Measurements from ENCODE around the gene SPDYE6. TPM values are rescaled to one million over a fixed set of nuclear protein-coding genes. Genes with fewer than 3 reads are reported as not detected.

SPDYE6 gene
- total and polyA plus RNA-seq, 2 donors (not counting 1 experiment from before 2014, with no cell fraction given) = not detected

DNA sequence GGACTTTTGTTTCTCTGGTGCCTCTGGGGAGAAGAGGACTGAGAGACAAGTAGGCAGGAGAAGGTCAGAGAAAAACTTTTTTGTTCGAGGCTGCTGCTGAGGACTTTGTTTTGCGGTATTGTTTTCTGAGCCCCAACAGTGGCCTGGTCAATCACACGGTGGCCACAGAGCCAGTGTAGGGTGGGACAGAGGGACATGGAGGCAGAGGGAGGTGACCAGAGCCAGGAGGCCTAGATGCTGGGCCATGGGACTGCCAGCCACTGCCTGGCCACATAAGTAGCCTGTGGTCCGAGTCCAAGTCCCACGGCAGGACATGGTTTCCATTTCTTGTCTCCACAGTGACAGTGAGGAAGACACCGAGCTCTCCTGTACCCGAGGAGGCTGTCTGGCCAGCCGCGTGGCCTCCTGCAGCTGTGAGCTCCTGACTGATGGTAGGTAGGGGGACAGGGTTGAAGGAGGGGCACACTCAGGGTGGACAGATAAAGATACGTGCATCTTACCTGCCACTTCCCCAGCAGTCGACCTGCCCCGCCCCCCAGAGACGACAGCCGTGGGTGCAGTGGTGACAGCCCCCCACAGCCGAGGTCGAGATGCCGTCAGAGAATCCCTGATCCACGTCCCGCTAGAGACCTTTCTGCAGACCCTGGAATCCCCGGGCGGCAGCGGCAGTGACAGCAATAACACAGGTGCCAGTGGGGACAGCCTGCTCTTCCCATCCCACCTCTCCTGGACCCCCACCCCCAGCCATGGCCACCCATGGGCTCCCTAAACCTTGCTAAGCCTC, 42.1 kb downstream of the SPDYE6 start:
- Histone ChIP-seq H3K4me1 (ENCODE audit: control insufficient read depth in 2 of 2, insufficient read depth in 2 of 2, low read length in 2 of 2) (peaks cover 19 to 27% of the 10 kb centered on the region in 2 donors), H3K4me3 (ENCODE audit: control extremely low read depth in 1 of 5, extremely low read depth in 1 of 5, insufficient read depth in 1 of 5, low read depth in 2 of 5, low read length in 4 of 5) (no peak overlapping the region), H3K27ac (ENCODE audit: low read length in 2 of 2) (no peak overlapping the region), H3K79me2 (ENCODE audit: control insufficient read depth, insufficient read depth, low read length) (peaks cover 11% of the 10 kb centered on the region), H4K20me1 (ENCODE audit: control insufficient read depth, insufficient read depth, low read length, poor library complexity, severe bottlenecking) (no peaks in the 10 kb centered on the region), H2AFZ (ENCODE audit: insufficient read depth, low read depth, low read length, poor library complexity, severe bottlenecking) (no peak overlapping the region), H3K9me3 (ENCODE audit: control extremely low read depth in 1 of 3, control insufficient read depth in 2 of 3, insufficient read depth in 1 of 3, low read length in 2 of 3) (no peaks in the 10 kb centered on the region), H3K27me3 (replicated peaks in 1 of 4; ENCODE audit: control extremely low read depth in 1 of 4, control insufficient read depth in 3 of 4, insufficient read depth in 4 of 4, low read length in 3 of 4) (no peaks in the 10 kb centered on the region), H3K4me2 (replicated peaks; ENCODE audit: low read depth, low read length, poor library complexity, severe bottlenecking) (no peak overlapping the region), H3K36me3 (replicated peaks in 1 of 2; ENCODE audit: control extremely low read depth in 1 of 2, control insufficient read depth in 1 of 2, extremely low read depth in 1 of 2, insufficient read depth in 2 of 2, low read length in 1 of 2) (peaks cover 5 to 59% of the 10 kb centered on the region in 2 experiments), H3K9ac (ENCODE audit: low read length) (no peak overlapping the region)
- H3K9me3 Mint-ChIP-seq (ENCODE audit: insufficient read depth) = no peaks in the 10 kb centered on the region
- CTCF ChIA-PET = interaction anchor here (1.7 kb wide), 2 partner anchors 8 to 35 kb away, joined by 5 to 6 read pairs; no protein-coding TSS in a partner anchor
- TF ChIP-seq EZH2 (IDR thresholded peaks at IDR 0.05; ENCODE audit: borderline replicate concordance, insufficient read depth, low read depth, low read length, poor library complexity, severe bottlenecking) = no peak
- no peak for TF ChIP-seq CTCF (IDR thresholded peaks at IDR 0.05)
- no peak overlapping the region for H3K4me3 Mint-ChIP-seq
- ATAC-seq (ENCODE audit: low read depth) (no peak), DNase-seq (no peak)
- H3K4me1 Mint-ChIP-seq = peaks cover 26% of the 10 kb centered on the region
- intact Hi-C loops (cut with micrococcal nuclease) = no loop called here
- WGBS (ENCODE audit: insufficient coverage) = 98% methylated on average over 21 of the region's 22 CpGs
- H3K27ac Mint-ChIP-seq = peak overlapping the region; percentile 37
- no peaks in the 10 kb centered on the region for H3K27me3 Mint-ChIP-seq
- POLR2A ChIA-PET = interaction anchor here (1.2 kb wide), 1 partner anchor 33 kb away, joined by 6 read pairs; no protein-coding TSS in a partner anchor

GRCh38 chr7:102312317-102312716, 43.9 kb downstream of the SPDYE6 start:
- Histone ChIP-seq H3K79me2 (ENCODE audit: control insufficient read depth, insufficient read depth, low read length) (peaks cover 28% of the 10 kb centered on the region), H2AFZ (ENCODE audit: insufficient read depth, low read depth, low read length, poor library complexity, severe bottlenecking) (no peak overlapping the region), H3K4me1 (ENCODE audit: control insufficient read depth in 2 of 2, insufficient read depth in 2 of 2, low read length in 2 of 2) (peaks cover 35 to 45% of the 10 kb centered on the region in 2 donors), H3K9ac (ENCODE audit: low read length) (no peak overlapping the region), H3K4me3 (ENCODE audit: control extremely low read depth in 1 of 5, extremely low read depth in 1 of 5, insufficient read depth in 1 of 5, low read depth in 2 of 5, low read length in 4 of 5) (no peak overlapping the region), H3K4me2 (replicated peaks; ENCODE audit: low read depth, low read length, poor library complexity, severe bottlenecking) (peak overlapping the region; percentile 50), H3K27ac (ENCODE audit: low read length in 2 of 2) (peak overlapping the region in 1 of 2 donors; percentile 24), H4K20me1 (ENCODE audit: control insufficient read depth, insufficient read depth, low read length, poor library complexity, severe bottlenecking) (no peaks in the 10 kb centered on the region), H3K36me3 (replicated peaks in 1 of 2; ENCODE audit: control extremely low read depth in 1 of 2, control insufficient read depth in 1 of 2, extremely low read depth in 1 of 2, insufficient read depth in 2 of 2, low read length in 1 of 2) (peaks cover 2 to 55% of the 10 kb centered on the region in 2 experiments), H3K27me3 (replicated peaks in 1 of 4; ENCODE audit: control extremely low read depth in 1 of 4, control insufficient read depth in 3 of 4, insufficient read depth in 4 of 4, low read length in 3 of 4) (no peaks in the 10 kb centered on the region), H3K9me3 (ENCODE audit: control extremely low read depth in 1 of 3, control insufficient read depth in 2 of 3, insufficient read depth in 1 of 3, low read length in 2 of 3) (no peaks in the 10 kb centered on the region)
- POLR2A ChIA-PET = interaction anchor here (0.6 to 0.7 kb wide), 3 partner anchors 11 to 619 kb away, joined by 3 to 9 read pairs (median 5); no protein-coding TSS in a partner anchor
- CTCF ChIA-PET = interaction anchor here (1.2 to 1.7 kb wide), 2 partner anchors 9 to 33 kb away, joined by 4 to 6 read pairs; no protein-coding TSS in a partner anchor
- peak overlapping the region; percentile 84 for H3K27ac Mint-ChIP-seq
- H3K4me3 Mint-ChIP-seq = peak overlapping the region; percentile 68
- ATAC-seq (ENCODE audit: low read depth) = no peak
- H3K27me3 Mint-ChIP-seq = no peaks in the 10 kb centered on the region
- no peaks in the 10 kb centered on the region for H3K9me3 Mint-ChIP-seq (ENCODE audit: insufficient read depth)
- intact Hi-C loops (cut with micrococcal nuclease) = no loop called here
- TF ChIP-seq EZH2 (IDR thresholded peaks at IDR 0.05; ENCODE audit: borderline replicate concordance, insufficient read depth, low read depth, low read length, poor library complexity, severe bottlenecking) (no peak), CTCF (IDR thresholded peaks at IDR 0.05) (no peak)
- H3K4me1 Mint-ChIP-seq = peaks cover 43% of the 10 kb centered on the region
- no peak for DNase-seq
- WGBS (ENCODE audit: insufficient coverage) = 40% methylated on average over 2 of the region's 2 CpGs

Data from B cell (primary cell).